Stimulated activated CD4-positive, alpha-beta T cell treated with anti-CD3 and anti-CD28 coated beads, Interleukin-2, amount 100 ng/mL, for 48 hours (primary cell): ENCODE data around the gene MDN1.

Experiments used
- DNase-seq, 2 donors: peaks; one replicate each; pipeline ENCODE4 v3.0.0-alpha.2; 2020

Gene MDN1

DNA sequence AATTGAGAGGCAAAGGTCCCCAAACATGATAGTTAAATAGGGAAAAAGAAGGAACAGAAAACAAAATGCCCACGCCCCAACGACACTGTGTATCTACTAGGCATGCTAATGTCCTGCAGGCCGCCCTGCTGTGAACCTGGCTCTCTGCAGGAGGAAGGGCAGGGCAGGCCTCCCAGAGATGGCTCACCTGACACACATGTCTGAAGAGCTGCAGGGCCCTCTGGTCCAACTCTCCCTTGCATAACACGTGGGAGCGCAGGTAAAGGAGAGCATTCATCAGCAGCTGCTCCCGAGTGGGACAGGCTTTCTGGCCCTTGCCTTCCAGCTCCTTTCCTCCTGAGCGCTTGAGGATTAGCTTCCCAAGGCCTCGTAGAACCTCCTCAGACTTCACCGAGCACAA is 127.3 kb downstream of the MDN1 start:
- DNase-seq = no peak

GRCh38 chr6:89690944-89691324 is 128.7 kb downstream of the MDN1 start:
- DNase-seq = no peak

- DNase-seq = no peak
Observed at GRCh38 chr6:89689732-89690131, 129.9 kb downstream of the MDN1 start.

GRCh38 chr6:89688328-89688727 is 131.3 kb downstream of the MDN1 start:
- no peak for DNase-seq

DNA sequence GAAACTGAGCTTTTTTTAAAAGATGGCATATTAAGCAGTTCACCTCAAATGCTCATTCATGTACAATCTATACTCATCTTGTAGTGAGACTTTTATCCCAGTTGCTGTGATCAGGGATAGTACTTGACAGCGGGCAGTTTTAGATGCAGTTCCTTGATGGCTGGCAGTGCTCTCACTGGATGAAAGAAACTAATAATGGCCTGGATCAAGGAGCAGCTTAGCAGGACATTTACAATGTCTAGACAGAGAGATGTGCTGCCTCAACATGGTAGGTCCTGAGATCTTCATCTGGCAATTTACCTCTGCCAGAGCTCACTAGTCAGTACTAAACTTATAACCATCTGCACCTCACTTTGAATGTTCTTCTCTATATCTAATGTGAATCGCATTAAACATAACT is 134.3 kb downstream of the MDN1 start:
- no peak for DNase-seq

GRCh38 chr6:89682991-89683390 is 136.6 kb downstream of the MDN1 start:
- DNase-seq = no peak

DNA sequence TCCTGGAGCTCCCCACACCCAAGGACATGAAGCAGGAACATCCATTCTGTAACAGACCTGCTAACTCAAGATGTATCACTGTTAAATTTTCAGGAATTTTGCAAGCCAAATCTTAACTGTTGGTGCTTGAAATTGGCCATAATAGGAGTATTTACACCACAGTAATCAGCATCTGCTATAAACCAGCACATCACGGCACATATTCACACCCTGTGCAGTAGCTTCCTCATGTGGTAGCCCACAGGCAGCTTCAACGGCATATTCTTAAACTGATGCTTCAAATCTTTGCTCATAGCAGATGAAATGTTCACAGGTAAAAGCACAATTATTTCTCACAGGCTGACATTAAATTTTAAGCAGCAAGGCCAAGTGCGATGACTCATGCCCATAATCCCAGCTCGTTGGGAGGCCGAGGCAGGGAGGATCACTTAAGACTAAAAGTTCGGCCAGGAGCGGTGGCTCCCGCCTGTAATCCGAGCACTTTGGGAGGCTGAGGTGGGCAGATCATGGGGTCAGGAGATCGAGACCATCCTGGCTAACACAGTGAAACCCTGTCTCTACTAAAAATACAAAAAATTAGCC is 137.5 kb downstream of the MDN1 start:
- DNase-seq = no peak

GRCh38 chr6:89680551-89680950 is 139.0 kb downstream of the MDN1 start:
- DNase-seq = no peak

DNA sequence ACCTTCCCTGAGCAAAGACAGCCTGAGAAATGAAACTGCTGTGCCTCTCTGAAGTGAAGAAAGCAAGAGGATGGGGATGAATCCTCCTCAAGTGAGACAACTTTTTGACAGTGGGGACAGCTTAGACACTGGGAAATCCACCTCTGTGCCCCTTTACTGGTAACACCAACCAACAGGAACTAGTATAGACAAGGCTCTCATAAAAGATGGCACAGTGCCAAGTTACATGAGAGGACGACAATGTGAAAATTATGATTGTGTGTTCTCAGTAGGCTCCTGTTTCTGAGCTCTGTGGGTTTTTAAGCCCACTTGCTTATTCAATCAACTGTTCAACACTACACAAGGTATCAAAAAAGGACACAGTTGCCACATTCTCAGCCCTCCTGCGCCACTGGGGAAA is 139.4 kb downstream of the MDN1 start:
- DNase-seq = no peak

DNA sequence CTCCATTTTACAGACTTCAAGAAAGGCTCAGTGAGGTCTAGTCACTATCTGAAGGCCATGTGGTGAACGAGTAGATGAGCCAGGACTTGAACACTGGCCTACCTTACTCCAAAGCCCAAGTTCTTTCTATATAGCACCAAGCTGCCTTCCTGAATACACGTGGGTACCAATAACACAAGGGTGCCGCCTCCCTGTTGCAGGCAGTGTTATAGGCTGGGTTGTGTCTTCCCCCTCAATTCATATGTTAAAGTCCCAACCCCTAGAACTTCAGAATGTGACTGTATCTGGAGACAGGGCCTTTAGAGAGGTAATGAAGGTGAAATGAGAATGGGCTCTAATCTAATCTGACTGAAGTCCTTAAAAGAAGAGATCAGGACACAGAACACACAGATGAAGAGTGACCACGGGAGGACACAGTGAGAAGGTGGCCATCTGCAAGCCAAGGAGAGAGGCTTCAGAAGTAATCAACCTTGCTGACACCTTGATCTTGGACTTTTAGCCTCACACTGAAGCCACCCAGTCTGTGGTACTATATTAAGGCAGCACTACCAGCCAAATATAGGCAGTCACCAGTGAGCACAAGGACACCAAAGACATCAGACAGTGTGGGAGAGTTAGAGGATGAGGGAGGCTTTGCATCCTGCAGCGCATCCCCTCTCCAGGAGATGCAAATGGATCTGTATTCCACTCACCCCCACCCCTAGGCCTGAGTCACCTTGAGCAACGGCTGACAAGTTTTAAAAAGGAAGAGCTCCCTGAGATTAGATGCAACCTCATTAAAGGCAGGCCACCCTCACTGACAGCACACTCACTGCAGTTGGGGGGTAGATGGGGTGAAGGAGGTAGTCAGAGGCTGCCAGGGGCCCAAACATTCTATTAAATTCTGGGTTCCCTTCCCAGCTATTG is 140.1 kb downstream of the MDN1 start:
- no peak for DNase-seq

GRCh38 chr6:89678531-89678930 is 141.1 kb downstream of the MDN1 start:
- DNase-seq = no peak

DNA sequence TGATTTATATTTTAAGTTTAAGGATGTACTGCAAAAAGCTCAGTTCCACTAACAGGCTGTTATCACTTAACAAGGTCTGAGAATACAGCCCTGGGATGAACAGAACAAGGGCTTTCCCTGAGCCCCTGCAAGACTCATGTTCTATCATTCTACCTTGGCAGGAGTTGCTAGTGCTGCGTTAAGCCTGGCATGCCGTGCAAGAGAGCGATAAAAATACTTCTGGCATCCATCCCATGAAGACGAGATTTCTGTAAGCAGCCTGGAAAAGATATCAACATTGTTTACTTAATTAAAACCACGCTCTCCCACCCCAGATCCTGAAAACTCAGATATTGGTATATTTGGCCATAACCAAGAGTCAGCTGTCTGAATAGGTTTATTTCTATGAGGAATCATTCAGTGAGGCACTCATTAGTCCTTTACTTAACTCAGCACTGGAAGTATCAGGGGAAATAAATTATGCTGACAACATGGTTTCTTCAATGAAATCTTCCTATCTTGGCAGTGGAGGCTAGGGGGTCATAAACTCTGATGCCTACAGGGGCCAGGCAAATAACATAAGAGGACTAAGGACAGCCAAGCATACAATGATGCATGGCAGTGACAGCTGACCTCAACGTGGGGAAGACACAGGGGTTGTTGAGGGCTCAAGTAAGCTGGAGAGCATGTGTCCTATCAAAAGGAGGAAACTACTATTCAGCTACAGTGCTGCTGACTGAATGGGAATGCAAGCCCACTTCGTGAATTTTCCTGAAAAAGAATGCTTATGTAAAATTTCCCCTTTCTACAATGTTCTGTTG is 143.4 kb downstream of the MDN1 start:
- DNase-seq = no peak

DNA sequence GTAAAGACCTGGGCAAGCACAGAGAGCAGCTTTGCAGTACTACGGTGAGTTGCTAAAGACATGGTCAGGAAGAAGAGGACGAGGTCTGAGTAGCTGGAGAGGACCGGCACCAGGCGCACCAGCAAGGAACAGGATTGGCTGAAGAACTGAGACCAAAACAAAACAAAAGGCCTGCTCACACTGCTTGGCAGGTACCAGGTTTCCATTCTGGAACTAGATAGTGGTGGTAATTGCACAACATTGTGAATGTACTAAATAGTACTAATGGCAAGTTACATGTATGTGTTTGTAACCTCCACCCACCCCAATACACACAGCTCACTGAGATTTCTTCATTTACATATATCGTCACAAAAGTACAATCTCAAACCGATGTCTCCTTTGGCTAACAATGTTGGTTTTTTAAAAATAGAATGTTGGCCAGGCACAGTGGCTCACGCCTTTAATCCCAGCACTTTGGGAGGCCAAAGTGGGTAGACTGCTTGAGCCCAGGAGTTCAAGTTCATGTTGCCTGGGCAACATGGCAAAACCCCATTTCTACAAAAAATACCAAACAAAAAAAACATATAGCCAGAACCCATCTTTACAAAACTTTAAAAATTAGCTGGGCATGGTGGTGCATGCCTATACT is 148.5 kb downstream of the MDN1 start:
- DNase-seq = no peak

GRCh38 chr6:89669002-89669401 is 150.6 kb downstream of the MDN1 start:
- no peak for DNase-seq

- DNase-seq = no peak
Observed at GRCh38 chr6:89667872-89668556, 151.6 kb downstream of the MDN1 start.

GRCh38 chr6:89662659-89663223 is 156.9 kb downstream of the MDN1 start:
- DNase-seq = no peak

DNA sequence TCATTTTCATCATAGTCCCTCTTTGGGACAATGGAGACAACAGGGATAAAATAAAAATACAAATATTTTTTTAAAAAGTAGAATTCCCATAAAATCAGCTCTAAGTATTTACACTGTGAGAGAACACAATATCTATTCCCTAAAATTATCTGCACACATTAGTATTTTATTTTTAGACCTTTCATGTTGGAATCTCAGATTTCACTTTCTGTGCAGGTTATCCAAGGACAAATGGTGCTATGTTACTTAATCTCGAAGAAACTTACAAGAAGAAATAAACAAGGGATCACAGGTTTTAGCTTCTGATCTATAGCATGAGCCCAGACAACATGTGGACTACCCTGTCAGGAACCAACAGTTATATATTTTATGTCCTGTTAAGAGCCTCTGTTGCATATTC is 158.0 kb downstream of the MDN1 start:
- DNase-seq = no peak

DNA sequence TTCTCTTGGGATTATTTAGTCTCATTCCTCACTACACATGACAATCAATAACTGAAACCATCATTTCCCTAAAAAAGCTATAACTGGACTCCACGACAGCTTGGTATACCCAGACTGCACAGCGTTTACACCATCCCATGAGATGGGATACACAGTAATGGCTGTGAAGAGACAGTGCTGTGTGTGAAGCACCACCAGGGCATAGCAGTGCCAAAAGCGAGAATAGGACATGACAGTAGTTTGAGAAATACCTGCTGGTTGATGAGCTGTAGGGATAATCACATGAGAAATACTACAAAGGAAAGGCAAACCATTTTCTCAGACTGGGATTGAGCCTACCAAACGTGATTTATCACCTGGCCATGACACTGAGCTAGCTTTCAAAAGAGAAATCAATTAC is 158.6 kb downstream of the MDN1 start:
- no peak for DNase-seq

DNA sequence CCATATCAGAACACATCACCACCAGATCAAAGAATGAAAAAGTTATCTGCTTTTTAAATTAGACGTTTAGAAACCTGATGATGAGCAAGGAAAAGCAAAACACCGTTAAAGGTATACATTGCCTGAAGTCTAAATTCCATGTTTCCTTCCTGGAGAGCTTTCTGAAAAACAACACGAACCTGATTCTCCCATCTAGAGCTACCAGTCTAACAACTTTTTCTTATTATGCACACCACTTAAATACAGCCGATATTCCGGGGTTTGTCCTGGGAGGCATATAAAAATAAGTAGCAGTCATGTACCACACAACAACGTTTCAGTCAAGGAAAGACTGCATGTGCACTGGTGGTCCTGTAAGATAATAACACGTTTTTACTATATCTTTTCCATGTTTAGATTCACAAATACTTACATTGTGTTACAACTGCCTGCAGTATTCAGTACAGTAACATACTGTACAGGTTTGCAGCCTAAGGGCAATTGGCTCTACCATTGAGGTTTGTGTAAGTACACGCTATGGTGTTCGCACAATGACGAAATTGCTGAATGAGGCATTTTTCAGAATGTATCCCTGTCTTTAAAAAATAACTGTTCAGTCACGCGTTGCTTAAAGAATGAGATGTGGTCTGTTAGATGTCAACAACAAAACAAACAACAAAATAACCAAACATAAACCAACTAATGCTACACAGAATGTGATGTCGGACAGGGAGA is 162.0 kb downstream of the MDN1 start:
- no peak for DNase-seq

GRCh38 chr6:89655122-89655521 is 164.5 kb downstream of the MDN1 start:
- DNase-seq = no peak

DNA sequence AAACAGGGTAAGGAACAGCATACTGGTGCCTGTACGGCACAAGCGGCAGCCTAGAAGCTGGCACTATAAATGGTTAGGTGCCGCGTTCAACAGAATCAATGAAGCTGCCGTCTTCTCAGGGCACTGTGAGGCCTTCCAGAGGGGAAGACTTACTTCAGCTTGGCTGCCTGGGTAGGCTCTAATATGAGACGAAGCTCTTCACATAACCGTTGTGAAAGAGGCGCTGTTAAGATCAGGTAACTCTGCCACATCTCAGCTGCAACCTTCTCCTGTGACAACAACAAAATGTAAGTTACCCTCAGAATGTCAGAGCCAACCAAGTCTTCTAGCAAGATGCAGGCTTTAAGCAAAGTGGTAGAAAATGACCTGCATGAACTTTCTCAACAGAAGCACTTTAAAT is 169.0 kb downstream of the MDN1 start:
- DNase-seq = no peak

GRCh38 chr6:89649682-89650081 is 169.9 kb downstream of the MDN1 start:
- no peak for DNase-seq
